Stimulated activated CD4-positive, alpha-beta T cell treated with anti-CD3 and anti-CD28 coated beads, Interleukin-4, amount 100 ng/mL, for 48 hours (primary cell): ENCODE results near the gene TRAPPC10.

Source experiments
- DNase-seq, 2 donors: peaks; one replicate each; pipeline ENCODE4 v3.0.0-alpha.2; 2020; ENCODE audit warnings: low read depth in 2 of 2

Gene TRAPPC10

GRCh38 chr21:43983390-43983789 lies 28.7 kb upstream of the TRAPPC10 start:
- no peak for DNase-seq

GRCh38 chr21:43983860-43984420 lies 28.2 kb upstream of the TRAPPC10 start:
- DNase-seq = no peak

- no peak for DNase-seq
These were observed 27.0 kb upstream of the TRAPPC10 start for GRCh38 chr21:43984905-43985689.

GRCh38 chr21:43985690-43986251 lies 26.3 kb upstream of the TRAPPC10 start:
- no peak for DNase-seq

GRCh38 chr21:43986544-43987451 lies 25.3 kb upstream of the TRAPPC10 start:
- no peak for DNase-seq

GRCh38 chr21:43987509-43987908 lies 24.6 kb upstream of the TRAPPC10 start:
- DNase-seq = no peak

GRCh38 chr21:43988016-43988415 lies 24.1 kb upstream of the TRAPPC10 start:
- DNase-seq = no peak

GRCh38 chr21:43988506-43989230 lies 23.4 kb upstream of the TRAPPC10 start:
- DNase-seq = no peak

- DNase-seq = no peak
These were observed 22.7 kb upstream of the TRAPPC10 start for GRCh38 chr21:43989401-43989800.

- no peak for DNase-seq
These were observed 20.6 kb upstream of the TRAPPC10 start for GRCh38 chr21:43991447-43991991.

- no peak for DNase-seq
These were observed 20.0 kb upstream of the TRAPPC10 start for GRCh38 chr21:43992121-43992520.

GRCh38 chr21:43993420-43993934 lies 18.6 kb upstream of the TRAPPC10 start:
- DNase-seq = no peak

- DNase-seq = no peak
These were observed 18.0 kb upstream of the TRAPPC10 start for GRCh38 chr21:43994085-43994484.

GRCh38 chr21:43994646-43995045 lies 17.5 kb upstream of the TRAPPC10 start:
- DNase-seq = no peak

GRCh38 chr21:43995521-43996105 lies 16.5 kb upstream of the TRAPPC10 start:
- DNase-seq = no peak

- no peak for DNase-seq
These were observed 14.1 kb upstream of the TRAPPC10 start for GRCh38 chr21:43997766-43998742.

- no peak for DNase-seq
These were observed 11.7 kb upstream of the TRAPPC10 start for GRCh38 chr21:44000360-44000759.

GRCh38 chr21:44002511-44002910 lies 9.6 kb upstream of the TRAPPC10 start:
- DNase-seq = no peak

- no peak for DNase-seq
These were observed 8.7 kb upstream of the TRAPPC10 start for GRCh38 chr21:44003307-44003966.
